NB4 (cell line): Measurements from ENCODE around the gene KCNAB1.

Experiments
- CTCF ChIP-seq: IDR thresholded peaks from one replicate; pipeline ENCODE4 v1.5.1; 2012; ENCODE audit warnings: low read depth, low read length
- POLR2A ChIP-seq: IDR thresholded peaks from 2 replicates; pipeline ENCODE4 v1.6.1; 2011; ENCODE audit warnings: mild to moderate bottlenecking; ENCODE audit not compliant: insufficient read length; ENCODE audit errors: extremely low read depth

GRCh38 chr3:156341831-156342416 is 221.5 kb downstream of the KCNAB1 start:
- no peak for TF ChIP-seq CTCF
- TF ChIP-seq POLR2A: no peak
